ENCODE data around the gene AMZ1.

DNA sequence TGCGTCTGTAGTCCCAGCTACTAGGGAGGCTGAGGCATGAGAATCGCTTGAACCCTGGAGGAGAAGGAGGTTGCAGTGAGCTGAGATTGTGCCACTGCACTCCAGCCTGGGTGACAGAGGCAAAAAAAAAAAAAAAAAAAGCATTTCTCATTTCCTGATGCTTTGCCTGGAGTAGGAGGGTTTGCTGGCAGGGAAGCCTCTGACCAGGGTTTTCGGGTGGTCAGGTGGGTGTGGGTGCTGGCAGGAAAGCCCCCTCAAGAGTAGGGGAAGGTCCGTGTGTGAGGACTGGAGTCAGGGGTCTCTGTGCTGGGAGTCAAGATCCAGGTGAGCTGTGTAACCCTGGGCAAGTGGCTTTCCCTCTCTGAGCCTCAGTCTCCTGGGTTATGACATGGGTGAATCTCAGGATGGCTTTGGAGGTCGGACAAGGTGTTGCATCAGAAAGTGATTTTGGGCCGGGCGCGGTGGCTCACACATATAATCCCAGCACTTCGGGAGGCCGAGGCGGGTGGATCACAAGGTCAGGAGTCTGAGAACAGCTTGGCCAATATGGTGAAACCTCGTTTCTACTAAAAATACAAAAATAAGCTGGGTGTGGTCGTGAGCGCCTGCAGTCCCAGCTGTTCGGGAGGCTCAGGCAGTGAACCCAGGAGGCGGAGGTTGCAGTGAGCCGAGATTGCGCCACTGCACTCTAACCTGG lies 3.2 kb downstream of the AMZ1 start:
- no peak for TF ChIP-seq GATA2 (IDR thresholded peaks at IDR 0.05; ENCODE audit: low read depth, low read length)
- no peak for TF ChIP-seq GATA3 (IDR thresholded peaks at IDR 0.05; ENCODE audit: low read depth, low read length)

Data from SH-SY5Y (cell line).